ENCODE results near the gene IL22. TPM values are rescaled to one million over a fixed set of nuclear protein-coding genes. Genes with fewer than 3 reads are reported as not detected.
"Not testable (repeated sequence)": the region's sequence is repeated elsewhere in the genome, so short reads cannot be mapped to it uniquely, and the experiment has no call there.

IL22 gene
- total and polyA plus RNA-seq, 2 of the 8 experiments (the other 6 are each of a cell fraction or from before 2014, with no cell fraction given) = not detected

- H2BK120ac ChIP-seq (replicated peaks; ENCODE audit: low read depth, low read length); H3K4me2 ChIP-seq (ENCODE audit: insufficient read depth in 1 of 2, low read depth in 2 of 2, low read length in 2 of 2); H3K9ac ChIP-seq (replicated peaks in 1 of 4; ENCODE audit: extremely low read depth in 1 of 4, low read depth in 3 of 4, low read length in 3 of 4); H3K4me1 ChIP-seq (replicated peaks in 1 of 4; ENCODE audit: control insufficient read depth in 3 of 4, insufficient read depth in 4 of 4, low read length in 3 of 4); H4K8ac ChIP-seq (ENCODE audit: extremely low read depth, insufficient read depth, low read length); H3K4ac ChIP-seq (replicated peaks; ENCODE audit: insufficient read length, low read depth, low read length); H4K91ac ChIP-seq (replicated peaks; ENCODE audit: insufficient read length, low read length); H3K56ac ChIP-seq (replicated peaks; ENCODE audit: insufficient read length, low read depth, low read length); H3K23me2 ChIP-seq (ENCODE audit: low read depth, low read length); H3K79me2 ChIP-seq (ENCODE audit: control insufficient read depth in 1 of 2, insufficient read depth in 2 of 2, low read length in 2 of 2); H4K20me1 ChIP-seq (replicated peaks in 1 of 2; ENCODE audit: control insufficient read depth in 1 of 2, insufficient read depth in 2 of 2, low read length in 2 of 2); H4K5ac ChIP-seq (ENCODE audit: insufficient read length, low read depth, low read length); H2BK5ac ChIP-seq (ENCODE audit: low read depth, low read length); FAIRE-seq; H2BK15ac ChIP-seq (ENCODE audit: low read length); POLR2A ChIA-PET (ENCODE audit: partially characterized antibody); H3K9me3 ChIP-seq (ENCODE audit: insufficient read depth in 2 of 2, low read depth in 1 of 2, low read length in 1 of 2); H2AK5ac ChIP-seq (ENCODE audit: low read depth, low read length); H3K18ac ChIP-seq (ENCODE audit: extremely low read depth, low read length); H3K36me3 ChIP-seq (ENCODE audit: control insufficient read depth in 2 of 4, insufficient read depth in 4 of 4, low read length in 3 of 4); H3K14ac ChIP-seq (ENCODE audit: insufficient read length); DNase-seq (ENCODE audit: low read depth in 1 of 2, low spot score in 2 of 2); H3K79me1 ChIP-seq (ENCODE audit: low read depth, low read length); H3K27me3 ChIP-seq (replicated peaks in 1 of 4; ENCODE audit: control insufficient read depth in 3 of 4, extremely low read depth in 1 of 4, insufficient read depth in 3 of 4, low read length in 3 of 4); H3K23ac ChIP-seq (ENCODE audit: insufficient read length); H3K27ac ChIP-seq (ENCODE audit: low read depth, low read length); H2BK12ac ChIP-seq (ENCODE audit: low read depth, low read length); H3K4me3 ChIP-seq (ENCODE audit: extremely low read depth in 1 of 4, insufficient read depth in 2 of 4, low read depth in 3 of 4, low read length in 4 of 4): not testable (repeated sequence)
- peak overlapping the region; percentile 50 for H2AFZ ChIP-seq (ENCODE audit: low read length)
- CTCF ChIA-PET (ENCODE audit: partially characterized antibody) = interaction anchor here (0.7 to 1.8 kb wide), 4 partner anchors 52 to 171 kb away, joined by 3 to 7 read pairs (median 3); no protein-coding TSS in a partner anchor
- WGBS, 2 experiments (ENCODE audit: extremely low coverage in 1 of 2, insufficient coverage in 1 of 2, insufficient read length in 1 of 2, insufficient replicate concordance in 2 of 2, low coverage in 1 of 2, low lambda C conversion rate in 2 of 2, missing lambda C conversion rate in 1 of 2) = 83% methylated on average over 12 of the region's 12 CpGs; no CpG with 5 or more reads in 1 of the 2 experiments
- 0 out of 2 replicates have a peak overlapping the region, but pooled peaks have one; percentile 32 for H2BK20ac ChIP-seq (ENCODE audit: low read length)
Measured at GRCh38 chr12:68209048-68209728, 44.2 kb downstream of the IL22 start.
